GM12892 (cell line): ENCODE measurements around the gene KIF16B.

Experiments used
- POLR2A ChIP-seq: IDR thresholded peaks from 2 replicates; pipeline ENCODE4 v1.6.1; 2011; ENCODE audit warnings: low read depth, low read length, control low read depth
- POLR2AphosphoS5 ChIP-seq: IDR thresholded peaks from 2 replicates; pipeline ENCODE4 v1.6.1; 2011; ENCODE audit warnings: low read depth, low read length, control low read depth
- TAF1 ChIP-seq: IDR thresholded peaks from 2 replicates; pipeline ENCODE4 v1.6.1; 2011; ENCODE audit warnings: low read depth, mild to moderate bottlenecking, control low read depth, low read length, borderline replicate concordance

DNA sequence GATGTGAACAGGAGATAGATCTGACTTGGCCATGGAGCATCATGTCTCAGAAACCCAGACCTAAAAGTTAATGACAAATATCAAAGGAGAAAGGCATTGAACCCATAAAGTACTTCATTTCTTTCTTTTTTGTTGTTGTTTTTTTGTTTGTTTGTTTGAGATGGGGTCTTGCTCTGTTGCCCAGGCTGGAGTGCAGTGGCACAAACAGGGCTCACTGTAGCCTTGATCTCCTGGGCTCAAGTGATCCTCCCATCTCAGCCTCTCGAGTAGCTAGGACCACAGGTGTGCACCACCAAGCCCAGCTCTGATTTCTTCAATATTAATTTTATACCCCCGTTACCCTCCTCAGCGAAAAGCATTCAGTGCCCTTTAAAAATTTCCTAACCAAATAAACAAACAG, 45.8 kb downstream of the KIF16B start:
- TF ChIP-seq TAF1 (no peak), POLR2A (no peak), POLR2AphosphoS5 (no peak)
